Measurements from ENCODE around the gene CCDC137.

The CCDC137 gene

DNA sequence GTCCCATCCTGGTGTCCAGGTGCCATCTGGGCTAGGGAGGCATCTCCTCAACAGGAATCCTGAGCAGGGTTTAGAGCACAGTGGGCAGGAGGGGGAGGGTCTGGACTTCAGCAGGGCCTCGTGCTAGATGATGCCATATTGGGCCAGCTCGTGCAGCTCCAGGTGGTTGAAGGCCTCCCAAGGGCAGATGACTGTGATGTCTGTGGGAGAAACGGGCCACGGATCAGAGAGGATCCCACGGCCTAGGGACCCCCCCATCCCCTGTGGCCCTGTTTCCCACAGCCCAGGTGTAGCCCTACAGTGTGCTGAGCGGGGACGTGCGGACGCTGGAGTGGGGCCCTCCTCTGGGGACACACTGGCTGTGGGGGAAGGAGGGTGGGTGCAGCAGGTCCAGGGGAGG lies 15.6 kb upstream of the CCDC137 start:
- no peaks in the 10 kb centered on the region for H3K4me1 ChIP-seq (ENCODE audit: control insufficient read depth in 2 of 2, insufficient read depth in 2 of 2, low read length in 2 of 2)
- no peaks in the 10 kb centered on the region for H3K36me3 ChIP-seq (ENCODE audit: control insufficient read depth in 2 of 2, insufficient read depth in 2 of 2, low read length in 2 of 2)
- H3K4me3 ChIP-seq (ENCODE audit: low read length in 2 of 2) = no peak overlapping the region
- no peak overlapping the region for H3K27ac ChIP-seq (ENCODE audit: low read depth in 2 of 2, low read length in 2 of 2)
- peaks cover 4% of the 10 kb centered on the region in 2 donors for H3K27me3 ChIP-seq (ENCODE audit: control insufficient read depth in 2 of 2, insufficient read depth in 2 of 2, low read length in 2 of 2)
- H3K9me3 ChIP-seq (ENCODE audit: control insufficient read depth in 2 of 2, low read length in 2 of 2) = no peaks in the 10 kb centered on the region
- H3K9ac ChIP-seq (ENCODE audit: low read depth in 1 of 2, low read length in 2 of 2) = no peak overlapping the region

GRCh38 chr17:81651692-81652091 lies 14.8 kb upstream of the CCDC137 start:
- Histone ChIP-seq H3K36me3 (ENCODE audit: control insufficient read depth in 2 of 2, insufficient read depth in 2 of 2, low read length in 2 of 2) (no peaks in the 10 kb centered on the region), H3K4me3 (ENCODE audit: low read length in 2 of 2) (no peak overlapping the region), H3K4me1 (ENCODE audit: control insufficient read depth in 2 of 2, insufficient read depth in 2 of 2, low read length in 2 of 2) (no peaks in the 10 kb centered on the region), H3K27ac (ENCODE audit: low read depth in 2 of 2, low read length in 2 of 2) (no peak overlapping the region), H3K9me3 (ENCODE audit: control insufficient read depth in 2 of 2, low read length in 2 of 2) (no peaks in the 10 kb centered on the region), H3K9ac (ENCODE audit: low read depth in 1 of 2, low read length in 2 of 2) (no peak overlapping the region), H3K27me3 (ENCODE audit: control insufficient read depth in 2 of 2, insufficient read depth in 2 of 2, low read length in 2 of 2) (peaks cover 4% of the 10 kb centered on the region in 2 donors)

- Histone ChIP-seq H3K4me1 (ENCODE audit: control insufficient read depth in 2 of 2, insufficient read depth in 2 of 2, low read length in 2 of 2) (no peaks in the 10 kb centered on the region), H3K4me3 (ENCODE audit: low read length in 2 of 2) (peak overlapping the region in 1 of 2 donors; percentile 26), H3K27ac (ENCODE audit: low read depth in 2 of 2, low read length in 2 of 2) (no peak overlapping the region), H3K9ac (ENCODE audit: low read depth in 1 of 2, low read length in 2 of 2) (no peak overlapping the region), H3K9me3 (ENCODE audit: control insufficient read depth in 2 of 2, low read length in 2 of 2) (no peaks in the 10 kb centered on the region), H3K27me3 (ENCODE audit: control insufficient read depth in 2 of 2, insufficient read depth in 2 of 2, low read length in 2 of 2) (no peaks in the 10 kb centered on the region), H3K36me3 (ENCODE audit: control insufficient read depth in 2 of 2, insufficient read depth in 2 of 2, low read length in 2 of 2) (no peaks in the 10 kb centered on the region)
These were observed 13.4 kb upstream of the CCDC137 start for GRCh38 chr17:81652906-81653771.

- H3K36me3 ChIP-seq (ENCODE audit: control insufficient read depth in 2 of 2, insufficient read depth in 2 of 2, low read length in 2 of 2) = no peaks in the 10 kb centered on the region
- H3K9ac ChIP-seq (ENCODE audit: low read depth in 1 of 2, low read length in 2 of 2) = no peak overlapping the region
- H3K27me3 ChIP-seq (ENCODE audit: control insufficient read depth in 2 of 2, insufficient read depth in 2 of 2, low read length in 2 of 2) = no peaks in the 10 kb centered on the region
- no peaks in the 10 kb centered on the region for H3K9me3 ChIP-seq (ENCODE audit: control insufficient read depth in 2 of 2, low read length in 2 of 2)
- H3K4me1 ChIP-seq (ENCODE audit: control insufficient read depth in 2 of 2, insufficient read depth in 2 of 2, low read length in 2 of 2) = no peaks in the 10 kb centered on the region
- H3K4me3 ChIP-seq (ENCODE audit: low read length in 2 of 2) = no peak overlapping the region
- no peak overlapping the region for H3K27ac ChIP-seq (ENCODE audit: low read depth in 2 of 2, low read length in 2 of 2)
These were observed 11.0 kb upstream of the CCDC137 start for GRCh38 chr17:81655378-81656117.

GRCh38 chr17:81656118-81656743 lies 10.3 kb upstream of the CCDC137 start, which contains the start of gene PDE6G:
Gene PDE6G, minus strand, starts transcription at chr17:81656542. Its CDS starts 3,237 bp downstream, at chr17:81653305.
- no peaks in the 10 kb centered on the region for H3K4me1 ChIP-seq (ENCODE audit: control insufficient read depth in 2 of 2, insufficient read depth in 2 of 2, low read length in 2 of 2)
- no peak within 1 kb of the TSS for H3K4me3 ChIP-seq (ENCODE audit: low read length in 2 of 2)
- no peak within 1 kb of the TSS for H3K27ac ChIP-seq (ENCODE audit: low read depth in 2 of 2, low read length in 2 of 2)
- no peaks in the 10 kb centered on the region for H3K36me3 ChIP-seq (ENCODE audit: control insufficient read depth in 2 of 2, insufficient read depth in 2 of 2, low read length in 2 of 2)
- no peak within 1 kb of the TSS for H3K9ac ChIP-seq (ENCODE audit: low read depth in 1 of 2, low read length in 2 of 2)
- no peaks in the 10 kb centered on the region for H3K9me3 ChIP-seq (ENCODE audit: control insufficient read depth in 2 of 2, low read length in 2 of 2)
- H3K27me3 ChIP-seq (ENCODE audit: control insufficient read depth in 2 of 2, insufficient read depth in 2 of 2, low read length in 2 of 2) = no peaks in the 10 kb centered on the region

- no peaks in the 10 kb centered on the region for H3K9me3 ChIP-seq (ENCODE audit: control insufficient read depth in 2 of 2, low read length in 2 of 2)
- no peak overlapping the region for H3K9ac ChIP-seq (ENCODE audit: low read depth in 1 of 2, low read length in 2 of 2)
- H3K27me3 ChIP-seq (ENCODE audit: control insufficient read depth in 2 of 2, insufficient read depth in 2 of 2, low read length in 2 of 2) = no peaks in the 10 kb centered on the region
- no peak overlapping the region for H3K27ac ChIP-seq (ENCODE audit: low read depth in 2 of 2, low read length in 2 of 2)
- H3K4me3 ChIP-seq (ENCODE audit: low read length in 2 of 2) = no peak overlapping the region
- H3K4me1 ChIP-seq (ENCODE audit: control insufficient read depth in 2 of 2, insufficient read depth in 2 of 2, low read length in 2 of 2) = no peaks in the 10 kb centered on the region
- H3K36me3 ChIP-seq (ENCODE audit: control insufficient read depth in 2 of 2, insufficient read depth in 2 of 2, low read length in 2 of 2) = no peaks in the 10 kb centered on the region
These were observed 9.7 kb upstream of the CCDC137 start for GRCh38 chr17:81656835-81657234.

GRCh38 chr17:81659038-81659437 lies 7.5 kb upstream of the CCDC137 start:
- H3K4me3 ChIP-seq (ENCODE audit: low read length in 2 of 2) = no peak overlapping the region
- H3K36me3 ChIP-seq (ENCODE audit: control insufficient read depth in 2 of 2, insufficient read depth in 2 of 2, low read length in 2 of 2) = peaks cover 0 to under 1% of the 10 kb centered on the region in 2 donors
- no peaks in the 10 kb centered on the region for H3K27me3 ChIP-seq (ENCODE audit: control insufficient read depth in 2 of 2, insufficient read depth in 2 of 2, low read length in 2 of 2)
- H3K27ac ChIP-seq (ENCODE audit: low read depth in 2 of 2, low read length in 2 of 2) = no peak overlapping the region
- H3K9me3 ChIP-seq (ENCODE audit: control insufficient read depth in 2 of 2, low read length in 2 of 2) = no peaks in the 10 kb centered on the region
- no peaks in the 10 kb centered on the region for H3K4me1 ChIP-seq (ENCODE audit: control insufficient read depth in 2 of 2, insufficient read depth in 2 of 2, low read length in 2 of 2)
- H3K9ac ChIP-seq (ENCODE audit: low read depth in 1 of 2, low read length in 2 of 2) = no peak overlapping the region

DNA sequence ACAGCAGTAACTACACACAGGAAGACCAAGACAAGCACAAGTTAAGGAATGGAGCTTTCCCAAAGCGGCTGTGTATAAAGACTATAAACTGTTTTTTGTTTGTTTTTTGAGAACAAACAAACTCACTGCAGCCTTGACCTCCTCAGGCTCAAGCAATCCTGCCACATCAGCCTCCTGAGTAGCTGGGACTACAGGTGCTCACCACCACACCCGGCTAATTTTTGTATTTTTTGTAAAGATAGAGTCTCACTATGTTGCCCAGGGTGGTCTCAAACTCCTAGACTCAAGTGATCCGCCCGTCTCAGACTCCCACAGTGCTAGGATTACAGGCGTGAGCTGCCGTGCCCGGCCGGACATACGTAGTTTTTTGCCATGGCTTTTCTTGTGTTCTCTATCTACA lies 6.1 kb upstream of the CCDC137 start:
- Histone ChIP-seq H3K9ac (ENCODE audit: low read depth in 1 of 2, low read length in 2 of 2) (no peak overlapping the region), H3K27ac (ENCODE audit: low read depth in 2 of 2, low read length in 2 of 2) (no peak overlapping the region), H3K9me3 (ENCODE audit: control insufficient read depth in 2 of 2, low read length in 2 of 2) (no peaks in the 10 kb centered on the region), H3K4me3 (ENCODE audit: low read length in 2 of 2) (no peak overlapping the region), H3K27me3 (ENCODE audit: control insufficient read depth in 2 of 2, insufficient read depth in 2 of 2, low read length in 2 of 2) (no peaks in the 10 kb centered on the region), H3K36me3 (ENCODE audit: control insufficient read depth in 2 of 2, insufficient read depth in 2 of 2, low read length in 2 of 2) (peaks cover 0 to 3% of the 10 kb centered on the region in 2 donors), H3K4me1 (ENCODE audit: control insufficient read depth in 2 of 2, insufficient read depth in 2 of 2, low read length in 2 of 2) (peaks cover 2% of the 10 kb centered on the region in 2 donors)

DNA sequence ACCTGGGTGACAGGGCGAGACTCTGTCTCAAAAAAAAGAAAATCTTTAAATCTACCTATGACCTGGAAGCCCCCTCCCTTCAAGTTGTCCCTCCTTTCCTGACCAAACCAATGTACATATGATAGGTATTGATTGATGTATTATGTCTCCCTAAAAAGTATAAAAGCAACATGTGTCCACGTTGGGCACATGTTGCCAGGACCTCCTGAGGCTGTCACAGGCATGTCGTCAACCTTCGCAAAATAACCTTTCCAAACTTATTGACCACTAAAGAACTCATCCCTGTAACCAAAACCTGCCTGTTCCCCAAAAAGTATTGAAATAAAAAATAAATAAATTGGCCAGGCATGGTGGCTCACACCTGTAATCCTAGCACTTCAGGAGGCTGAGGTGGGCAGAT lies 4.5 kb upstream of the CCDC137 start:
- Histone ChIP-seq H3K9ac (ENCODE audit: low read depth in 1 of 2, low read length in 2 of 2) (no peak overlapping the region), H3K4me3 (ENCODE audit: low read length in 2 of 2) (no peak overlapping the region), H3K36me3 (ENCODE audit: control insufficient read depth in 2 of 2, insufficient read depth in 2 of 2, low read length in 2 of 2) (peaks cover 0 to 3% of the 10 kb centered on the region in 2 donors), H3K27me3 (ENCODE audit: control insufficient read depth in 2 of 2, insufficient read depth in 2 of 2, low read length in 2 of 2) (no peaks in the 10 kb centered on the region), H3K4me1 (ENCODE audit: control insufficient read depth in 2 of 2, insufficient read depth in 2 of 2, low read length in 2 of 2) (peaks cover 7 to 10% of the 10 kb centered on the region in 2 donors), H3K27ac (ENCODE audit: low read depth in 2 of 2, low read length in 2 of 2) (no peak overlapping the region), H3K9me3 (ENCODE audit: control insufficient read depth in 2 of 2, low read length in 2 of 2) (no peaks in the 10 kb centered on the region)

DNA sequence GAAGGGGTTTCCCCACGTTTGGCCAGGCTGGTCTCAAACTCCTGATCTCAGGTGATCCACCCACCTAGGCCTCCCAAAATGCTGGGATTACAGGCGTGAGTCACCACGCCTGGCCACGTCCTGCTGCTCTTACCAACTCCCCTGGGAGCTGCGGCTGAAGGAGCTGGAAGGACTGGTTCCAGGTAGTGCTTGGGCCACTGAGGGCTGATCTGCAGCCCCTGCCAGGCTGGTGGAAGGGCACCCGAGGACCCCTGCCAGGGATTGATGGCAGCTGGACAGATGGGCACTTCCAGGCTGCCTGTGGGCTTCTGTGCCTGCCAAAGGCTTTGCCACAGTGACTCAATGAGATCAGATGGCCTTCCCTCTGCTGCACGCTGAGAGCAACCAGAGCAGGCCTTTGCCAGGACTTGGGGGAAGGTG lies 2.5 kb upstream of the CCDC137 start:
- Histone ChIP-seq H3K9me3 (ENCODE audit: control insufficient read depth in 2 of 2, low read length in 2 of 2) (no peaks in the 10 kb centered on the region), H3K9ac (ENCODE audit: low read depth in 1 of 2, low read length in 2 of 2) (no peak overlapping the region), H3K4me3 (ENCODE audit: low read length in 2 of 2) (no peak overlapping the region), H3K27me3 (ENCODE audit: control insufficient read depth in 2 of 2, insufficient read depth in 2 of 2, low read length in 2 of 2) (no peaks in the 10 kb centered on the region), H3K27ac (ENCODE audit: low read depth in 2 of 2, low read length in 2 of 2) (no peak overlapping the region), H3K36me3 (ENCODE audit: control insufficient read depth in 2 of 2, insufficient read depth in 2 of 2, low read length in 2 of 2) (peaks cover 0 to 3% of the 10 kb centered on the region in 2 donors), H3K4me1 (ENCODE audit: control insufficient read depth in 2 of 2, insufficient read depth in 2 of 2, low read length in 2 of 2) (peaks cover 10 to 12% of the 10 kb centered on the region in 2 donors)

All from mucosa of rectum (tissue), 2 donors.